GM18873 (cell line): ENCODE data around the gene WASF2.

Experiments
- ATAC-seq: cut with Tn5 transposase; IDR thresholded peaks from one replicate; pipeline ENCODE4 v1.9.1; 2021; ENCODE audit warnings: mild to moderate bottlenecking, moderate library complexity, moderate number of reproducible peaks; ENCODE audit not compliant: unreplicated experiment, low FRiP score

The WASF2 gene

DNA sequence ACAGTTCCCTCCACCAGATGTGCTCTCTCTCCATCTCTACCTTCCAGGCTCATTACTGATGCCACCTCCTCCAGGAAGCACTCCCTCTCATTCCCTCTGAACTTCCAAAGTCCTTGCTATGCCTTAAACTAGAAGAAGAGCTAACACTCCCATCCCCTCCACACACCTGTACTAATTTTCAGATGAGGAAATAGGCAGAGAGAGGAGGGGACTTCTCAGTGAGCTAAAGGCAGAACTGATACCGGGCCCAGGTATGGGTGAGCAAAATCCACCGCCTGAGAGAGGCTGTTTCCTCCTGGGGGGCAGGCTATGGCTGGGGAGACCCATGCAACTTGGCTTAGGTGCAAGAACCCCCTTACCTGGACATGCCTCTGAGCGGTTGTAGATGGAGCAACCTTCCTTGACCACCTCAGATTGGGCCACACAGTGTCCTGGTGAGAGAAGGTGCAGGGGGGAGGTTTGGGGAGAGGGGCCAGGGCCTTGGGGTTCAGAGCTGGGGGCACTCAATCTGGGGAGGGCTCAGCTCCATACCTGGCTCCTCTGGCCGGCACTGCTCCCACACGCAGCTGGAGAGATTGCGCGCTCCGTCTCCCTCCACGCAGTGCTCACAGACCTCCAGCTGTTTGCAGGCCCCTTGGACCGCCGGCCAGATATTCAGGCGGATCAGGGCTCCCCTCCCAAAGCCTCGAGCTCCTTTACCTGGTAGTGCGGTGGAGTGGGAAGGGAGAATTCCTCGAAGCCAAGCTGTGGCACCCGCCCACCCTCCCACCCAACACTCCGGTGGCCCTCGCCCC lies 107.8 kb downstream of the WASF2 start:
- no peak for ATAC-seq

DNA sequence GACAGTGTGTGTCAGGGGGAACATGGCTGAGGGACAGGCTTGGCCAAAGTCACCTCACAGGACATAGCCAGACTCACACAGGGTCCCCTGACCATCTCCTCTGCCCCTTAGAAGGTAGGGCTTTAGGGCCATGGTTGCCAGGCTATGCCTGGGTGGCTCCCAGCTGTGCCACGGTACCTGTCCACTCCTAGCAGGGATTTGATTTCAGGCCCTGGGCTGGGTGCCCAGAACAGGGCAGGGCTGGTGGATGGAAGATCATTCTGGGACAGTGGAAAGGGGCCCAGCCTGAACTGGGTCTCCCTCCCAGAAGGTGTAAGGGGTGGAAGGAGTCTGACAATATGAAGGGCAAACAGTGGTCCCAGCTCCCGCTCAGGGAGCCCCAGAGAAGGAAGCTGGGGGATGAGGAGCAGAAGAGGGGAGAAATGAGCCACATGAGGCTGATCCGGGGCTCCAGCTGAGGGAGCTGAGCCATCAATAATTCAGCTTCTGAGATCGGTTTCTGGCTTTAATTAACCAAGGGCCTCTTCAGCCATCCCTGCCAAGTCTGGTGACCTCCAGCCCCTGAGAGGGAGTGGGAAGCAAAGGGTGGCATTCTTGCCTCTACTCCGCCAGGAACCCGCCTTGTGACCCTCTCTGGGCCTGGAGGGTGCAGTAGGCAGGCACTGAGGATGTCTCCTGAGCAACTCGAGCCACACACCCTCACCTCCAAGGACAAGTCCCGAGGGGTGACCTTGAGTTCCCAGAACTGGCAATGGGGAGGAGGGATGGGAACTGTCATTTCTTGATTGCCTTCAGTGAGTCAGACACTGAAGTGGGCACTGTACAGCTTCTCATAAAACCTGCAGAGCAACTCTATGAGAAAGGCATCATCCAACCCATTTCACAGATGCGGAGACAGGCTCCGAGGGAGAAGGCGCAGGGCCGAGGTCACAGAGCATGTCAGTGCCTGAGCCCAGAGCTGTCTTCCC lies 108.9 kb downstream of the WASF2 start:
- no peak for ATAC-seq

- ATAC-seq = no peak
Observed at GRCh38 chr1:27380224-27380623, 109.7 kb downstream of the WASF2 start.

GRCh38 chr1:27379564-27380122 lies 110.3 kb downstream of the WASF2 start:
- ATAC-seq = no peak

DNA sequence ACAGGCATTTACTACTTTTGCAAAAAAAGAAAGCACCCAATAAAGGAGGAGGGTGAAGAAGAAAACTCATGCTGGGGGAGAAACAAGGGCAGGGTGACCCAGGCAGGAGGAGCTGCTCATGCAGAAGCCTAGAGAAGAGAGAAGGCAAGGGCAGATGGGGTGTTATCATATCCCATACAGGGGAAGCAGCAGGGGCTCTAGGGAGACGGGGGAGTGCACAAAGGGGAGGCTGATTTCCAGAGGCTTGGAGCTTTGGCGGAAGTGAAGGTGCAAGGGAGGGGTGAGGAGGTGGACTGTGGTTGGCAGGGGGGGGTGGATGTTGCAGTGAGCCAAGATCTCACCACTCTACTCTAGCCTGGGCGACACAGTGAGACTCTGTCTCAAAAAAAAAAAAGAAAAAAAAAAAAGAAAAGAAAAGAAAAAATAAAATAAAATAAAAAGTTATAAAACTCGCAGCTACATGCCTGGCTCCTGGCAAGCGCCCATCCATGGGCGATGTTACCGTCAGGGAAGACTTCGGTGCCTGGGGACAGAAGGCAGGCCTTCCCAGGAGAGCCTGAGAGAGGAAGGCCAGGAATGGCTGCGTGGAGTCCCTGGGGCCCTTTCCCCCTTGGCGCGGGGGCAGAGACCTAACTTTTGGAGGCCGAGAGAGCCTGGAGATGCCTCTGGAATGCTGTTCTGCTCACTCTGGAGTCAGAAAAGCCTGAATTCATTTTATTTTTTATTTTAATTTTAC lies 112.0 kb downstream of the WASF2 start:
- no peak for ATAC-seq

DNA sequence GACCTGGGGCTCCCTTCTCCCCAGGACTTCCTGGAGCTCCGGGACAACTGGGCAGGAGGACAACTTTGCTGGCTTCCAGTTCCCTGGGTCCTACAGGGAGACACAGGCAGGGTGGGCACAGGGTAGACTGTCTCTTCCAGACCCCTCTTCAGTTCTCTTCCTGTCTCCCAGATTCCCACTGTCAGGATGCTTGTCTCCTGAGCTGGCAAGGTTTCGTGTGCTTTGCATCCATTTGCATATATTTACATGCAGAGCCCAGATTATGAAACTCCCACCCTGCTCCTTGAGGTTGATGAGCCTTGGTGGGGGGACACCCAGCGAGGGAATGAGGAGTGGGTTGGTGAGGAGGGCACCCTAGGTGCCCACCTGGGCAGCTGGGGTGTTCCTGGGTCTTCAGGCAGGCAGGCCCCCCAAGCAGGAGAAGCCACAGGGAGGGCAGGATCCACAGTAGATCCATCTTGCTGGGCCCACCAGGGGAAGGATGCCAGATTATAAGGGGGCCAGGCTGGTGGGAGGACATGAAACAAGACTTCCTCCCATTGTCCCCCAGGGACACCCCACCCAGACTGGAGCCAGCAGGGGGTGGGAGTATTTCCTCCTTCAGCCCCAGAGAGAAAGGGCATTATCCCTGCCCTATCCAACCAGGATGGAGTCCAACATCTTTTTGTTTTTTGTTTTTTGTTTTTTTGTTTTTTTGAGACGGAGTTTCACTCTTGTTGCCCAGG lies 115.4 kb downstream of the WASF2 start, which contains the start of gene FCN3:
Gene FCN3 (minus strand): TSS at position 463 of the 725 bp plus-strand sequence. CDS start 6 bp downstream, at position 457.
- no peak for ATAC-seq

DNA sequence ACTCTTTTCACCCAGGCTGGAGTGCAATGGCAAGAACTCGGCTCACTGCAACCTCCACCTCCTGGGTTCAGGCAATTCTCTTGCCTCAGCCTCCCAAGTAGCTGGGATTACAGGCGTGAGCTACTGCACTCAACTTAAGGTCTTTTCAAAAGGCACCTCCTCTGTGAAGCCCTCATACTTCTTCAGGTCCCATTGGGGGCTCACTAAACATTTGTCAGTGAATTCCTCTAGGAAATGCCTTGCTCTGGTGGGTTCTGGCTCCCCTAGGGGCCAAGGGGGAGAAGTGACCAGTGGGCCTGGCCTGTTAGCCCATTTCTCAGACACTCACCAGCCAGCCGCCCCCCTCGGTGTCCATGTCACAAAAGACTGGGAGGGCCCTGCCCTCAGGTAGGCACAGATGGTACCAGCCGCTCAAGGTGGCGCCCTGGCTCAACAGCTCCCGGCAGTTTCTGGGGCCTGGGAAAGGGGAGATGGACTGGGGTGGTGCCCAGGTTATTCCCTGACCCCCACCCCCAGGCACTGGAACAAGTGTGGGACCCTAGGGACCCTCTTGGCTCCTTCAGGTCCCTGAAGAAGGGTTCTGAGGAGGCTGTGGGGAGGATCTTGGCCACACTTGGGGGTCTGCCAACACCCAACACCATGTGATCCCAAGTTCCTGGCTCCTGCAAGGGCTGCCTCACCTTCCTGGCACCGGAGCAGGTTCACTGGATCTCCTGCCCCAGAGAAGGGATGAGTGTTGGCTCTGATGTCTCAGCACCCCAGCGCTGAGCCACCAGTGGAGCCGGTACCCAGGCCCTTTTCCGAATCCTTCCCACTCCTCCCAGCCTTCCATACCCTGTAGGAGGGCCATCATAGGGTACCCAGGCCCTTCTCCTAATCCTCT lies 116.9 kb downstream of the WASF2 start:
- no peak for ATAC-seq

- no peak for ATAC-seq
Observed at GRCh38 chr1:27372022-27372807, 117.8 kb downstream of the WASF2 start.

GRCh38 chr1:27368869-27369582 lies 120.9 kb downstream of the WASF2 start:
- no peak for ATAC-seq

DNA sequence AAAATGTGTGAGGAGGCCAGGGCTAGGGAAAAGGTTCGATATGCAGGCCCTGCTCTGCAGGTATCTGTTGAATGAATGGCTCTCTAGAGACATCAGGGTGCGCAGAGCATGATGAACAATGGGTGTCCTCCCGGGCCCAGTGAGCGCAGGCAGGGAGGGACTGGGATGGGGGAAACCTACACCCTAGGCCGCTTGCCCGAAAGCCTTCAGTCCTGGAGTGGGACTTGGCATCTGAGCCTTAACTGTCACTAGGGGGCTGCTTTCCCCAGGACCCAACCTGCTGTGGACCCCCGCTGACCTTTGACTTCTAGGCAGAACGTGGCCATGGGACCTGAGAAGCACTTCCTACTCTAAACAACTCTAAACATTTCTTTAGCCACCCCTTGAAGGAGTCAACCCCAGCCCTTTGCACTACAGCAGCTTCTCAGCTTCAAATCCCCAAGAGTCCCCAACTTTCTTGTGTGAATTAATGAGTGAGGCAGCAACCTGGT lies 122.8 kb downstream of the WASF2 start:
- no peak for ATAC-seq

DNA sequence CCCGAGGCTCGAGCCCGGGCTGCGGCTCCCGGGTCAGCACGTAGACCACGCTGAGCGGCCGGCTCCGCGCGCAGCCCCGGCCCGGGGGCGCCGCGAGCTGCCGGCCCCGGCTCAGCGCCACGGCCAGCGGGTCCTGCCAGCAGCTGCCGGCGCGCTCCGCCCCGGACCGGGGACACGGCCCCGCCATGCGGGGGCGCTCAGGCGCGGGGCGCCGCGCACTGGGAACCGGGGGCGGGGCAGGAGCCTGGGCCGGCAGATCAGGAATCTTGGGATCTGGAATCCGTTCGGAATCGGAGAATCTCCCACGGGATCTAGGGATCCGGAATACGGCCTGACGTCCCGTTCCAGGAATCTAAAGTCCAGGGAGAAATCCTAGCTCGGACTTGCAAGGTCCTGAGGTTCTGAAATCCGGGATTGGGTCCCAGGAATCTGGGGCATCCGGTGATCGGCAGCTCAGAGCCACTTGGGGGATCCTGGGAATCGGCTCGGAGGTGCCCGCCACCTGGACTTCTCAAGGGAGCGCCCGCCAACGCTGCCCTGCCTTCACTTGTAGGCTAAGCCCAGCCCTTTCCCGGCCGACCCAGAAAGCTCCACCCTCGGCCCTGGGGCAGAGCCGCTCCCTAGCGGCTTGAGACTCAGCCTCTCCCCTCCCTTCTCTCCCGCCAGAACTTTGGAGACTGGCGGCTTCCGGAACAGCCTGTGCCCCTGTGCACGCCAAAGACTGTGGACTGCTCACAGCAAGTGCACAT lies 123.4 kb downstream of the WASF2 start, which contains the start of gene MAP3K6:
Gene MAP3K6 (minus strand): TSS at position 551 of the 749 bp plus-strand sequence. CDS start 364 bp downstream, at position 187.
- no peak for ATAC-seq

DNA sequence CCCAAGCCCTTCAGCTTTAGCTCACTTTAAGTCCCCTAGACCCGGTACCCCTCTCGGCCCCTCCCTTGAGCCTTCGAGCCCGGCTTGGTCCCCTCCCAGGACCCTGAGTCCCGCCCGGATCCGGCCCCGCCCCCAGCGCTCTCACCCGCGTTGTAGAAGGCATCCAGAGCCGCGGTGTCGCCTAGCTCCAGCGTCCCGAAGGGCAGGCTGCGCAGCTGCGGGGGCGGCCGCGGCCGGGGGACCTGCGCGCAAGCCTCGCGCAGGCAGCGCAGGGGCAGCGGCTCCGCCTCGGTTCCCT lies 123.9 kb downstream of the WASF2 start:
- no peak for ATAC-seq

- no peak for ATAC-seq
Observed at GRCh38 chr1:27365372-27366112, 124.4 kb downstream of the WASF2 start.

DNA sequence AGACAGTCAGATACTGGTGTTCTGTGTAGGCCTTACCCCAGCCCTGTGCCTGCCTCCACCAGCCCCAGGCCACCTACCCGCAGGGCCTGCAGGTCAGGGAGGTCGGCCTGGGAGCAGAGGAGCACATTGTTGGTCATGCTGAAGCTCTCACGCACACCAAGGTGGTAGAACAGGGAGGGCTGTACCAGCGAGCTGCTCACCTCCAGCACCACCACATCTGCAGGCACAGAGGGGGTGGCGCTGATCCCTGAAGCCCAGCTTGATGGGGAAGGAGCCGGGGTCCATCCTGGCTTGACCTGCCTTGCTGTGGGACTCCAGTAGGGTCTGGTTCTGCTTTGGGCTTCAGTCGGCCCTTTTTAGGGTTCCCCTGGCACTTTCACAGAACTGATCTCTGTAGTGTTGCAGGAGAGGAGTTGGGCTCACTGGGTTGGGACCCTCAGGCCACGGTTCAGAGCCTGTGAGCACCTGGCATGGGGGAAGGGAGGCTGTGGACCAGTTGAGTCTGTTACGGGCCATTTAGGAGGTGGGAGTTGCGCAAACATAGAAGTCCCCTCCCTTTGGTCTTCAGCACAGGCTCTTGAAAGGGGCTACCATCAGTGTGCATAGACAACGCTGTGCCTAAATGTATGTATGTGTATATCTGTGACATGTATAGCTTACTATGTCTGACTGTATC lies 125.1 kb downstream of the WASF2 start:
- ATAC-seq = no peak
